ENCODE measurements around the gene GPRC5C. TPM values are rescaled to one million over a fixed set of nuclear protein-coding genes. Genes with fewer than 3 reads are reported as not detected.

The GPRC5C gene
- total and polyA plus RNA-seq, 2 of the 13 experiments (the other 11 are each of a cell fraction or from before 2014, with no cell fraction given), result 85.6 to 300 TPM

GRCh38 chr17:74429604-74430384 lies 2.1 kb upstream of the GPRC5C start (continued):
- TF ChIP-seq RNF219 (CRISPR knock-in tag; IDR thresholded peaks at IDR 0.05) (0 out of 2 replicates have a peak, but pooled peaks have one; percentile 15), MXI1 (IDR thresholded peaks at IDR 0.05; ENCODE audit: borderline replicate concordance, low read depth, low read length) (peak; percentile 25; the same call in 1 of the 3 replicates), PHF20 (CRISPR knock-in tag; IDR thresholded peaks at IDR 0.05) (peak; percentile 48; the same call in 1 of the 2 replicates), SMAD9 (CRISPR knock-in tag; IDR thresholded peaks at IDR 0.05) (no peak), ZNF121 (CRISPR knock-in tag; IDR thresholded peaks at IDR 0.05) (peak; percentile 83), TEAD2 (CRISPR knock-in tag; IDR thresholded peaks at IDR 0.05) (no peak), ZNF660 (CRISPR knock-in tag; IDR thresholded peaks at IDR 0.05; ENCODE audit: borderline replicate concordance, low read depth) (no peak), FOXK1 (CRISPR knock-in tag; IDR thresholded peaks at IDR 0.05; ENCODE audit: borderline replicate concordance, low read depth) (0 out of 2 replicates have a peak, but pooled peaks have one; percentile 36), ZNF34 (CRISPR knock-in tag; IDR thresholded peaks at IDR 0.05; ENCODE audit: borderline replicate concordance) (peak; percentile 60), HNF1A (IDR thresholded peaks at IDR 0.05; ENCODE audit: low read depth) (no peak), HNF1A (CRISPR knock-in tag; IDR thresholded peaks at IDR 0.05; ENCODE audit: borderline replicate concordance) (0 out of 2 replicates have a peak, but pooled peaks have one; percentile 2), HMGA1 (CRISPR knock-in tag; conservative IDR thresholded peaks at IDR 0.05) (no peak), FOXO4 (CRISPR knock-in tag; conservative IDR thresholded peaks at IDR 0.05) (no peak), SRF (IDR thresholded peaks at IDR 0.05; ENCODE audit: low read depth, low read length) (peak; percentile 84), ZNF136 (CRISPR knock-in tag; IDR thresholded peaks at IDR 0.05; ENCODE audit: low read depth) (no peak; the same call in 1 of the 2 replicates), TFDP1 (CRISPR knock-in tag; IDR thresholded peaks at IDR 0.05; ENCODE audit: borderline replicate concordance) (0 out of 2 replicates have a peak, but pooled peaks have one; percentile 21), IRF9 (CRISPR knock-in tag; IDR thresholded peaks at IDR 0.05; ENCODE audit: borderline replicate concordance) (peak; percentile 48; the same call in 1 of the 2 replicates), ZNF296 (CRISPR knock-in tag; conservative IDR thresholded peaks at IDR 0.05) (0 out of 2 replicates have a peak, but pooled peaks have one; percentile 28)

Measured in HepG2 (cell line).